Gastrocnemius medialis (tissue), 4 donors: Measurements from ENCODE around the gene ELMO1.

Source experiments
- CTCF ChIP-seq, 5 experiments: fragments of 450-650 bp in 3 of 5; fragments of 200-600 bp in 2 of 5; sonication (generic) in 2 of 5; IDR thresholded peaks in 4 of 5; conservative IDR thresholded peaks in 1 of 5; 1 replicate in 4 of 5; 2 replicates in 1 of 5; pipeline ENCODE4 v1.5.1; 2016 to 2019; ENCODE audit warnings: antibody characterized with exemption in 5 of 5, mild to moderate bottlenecking in 3 of 5, moderate library complexity in 3 of 5
- POLR2A ChIP-seq, 2 donors: fragments of 450-650 bp; IDR thresholded peaks; one replicate each; pipeline ENCODE4 v1.6.1; 2017; ENCODE audit warnings: antibody characterized with exemption in 2 of 2, mild to moderate bottlenecking in 2 of 2, moderate library complexity in 2 of 2

- TF ChIP-seq CTCF (IDR thresholded peaks at IDR 0.05 in 4 of 5, conservative IDR thresholded peaks at IDR 0.05 in 1 of 5) (no peak), POLR2A (IDR thresholded peaks at IDR 0.05) (no peak)
Measured at GRCh38 chr7:36871355-36871738, 577.3 kb downstream of the ELMO1 start.
